SU-DHL-6 (cell line): Measurements from ENCODE around the gene TMIE.

Source experiments
- CTCF ChIP-seq: fragments of 200-600 bp; sonication (generic); IDR thresholded peaks from one replicate; pipeline ENCODE4 v1.5.1; 2017; ENCODE audit warnings: antibody characterized with exemption, mild to moderate bottlenecking, low read length, moderate library complexity; ENCODE audit not compliant: insufficient read depth, poor library complexity, severe bottlenecking
- EZH2phosphoT487 ChIP-seq: fragments of 200-600 bp; sonication (generic), shearing (Covaris generic); conservative IDR thresholded peaks from 2 replicates; pipeline ENCODE4 v1.6.1; 2018; ENCODE audit warnings: mild to moderate bottlenecking, antibody characterized with exemption, low read length, moderate library complexity, mixed read lengths

- TF ChIP-seq CTCF (no peak), EZH2phosphoT487 (no peak)
Observed at GRCh38 chr3:46663591-46664135, 37.5 kb upstream of the TMIE start.
